Epithelial cell of proximal tubule (primary cell): ENCODE data around the gene AGTRAP. TPM values are rescaled to one million over a fixed set of nuclear protein-coding genes. Genes with fewer than 3 reads are reported as not detected.

ENCODE experiments used
- DNase-seq: peaks from one replicate; pipeline ENCODE4 v3.0.0-alpha.2; 2011; ENCODE audit warnings: low read depth
- H3K4me3 ChIP-seq: 2 replicates; pipeline ENCODE4 v1.5.1; 2011; ENCODE audit warnings: low read depth, mild to moderate bottlenecking, low read length
- total RNA-seq: library from RNA; depleted of rRNA; stranded (reverse); fragments of >200 nt; gene quantifications from 2 replicates; pipeline ENCODE4 v1.2.3, GENCODE V29; 2015
- TF ChIP-seq, protein P1 (sequence below): conservative IDR thresholded peaks from 2 replicates; pipeline ENCODE4 v1.5.1; 2012; ENCODE audit warnings: low read depth, mild to moderate bottlenecking, low read length

Gene AGTRAP
- total RNA-seq, 1 donor from 2014 or later = 54.7 TPM

GRCh38 chr1:11787804-11788436 is 52.0 kb downstream of the AGTRAP start:
- peak overlapping the region; percentile 14 for H3K4me3 ChIP-seq
- DNase-seq = no peak
- TF ChIP-seq, protein P1, sequence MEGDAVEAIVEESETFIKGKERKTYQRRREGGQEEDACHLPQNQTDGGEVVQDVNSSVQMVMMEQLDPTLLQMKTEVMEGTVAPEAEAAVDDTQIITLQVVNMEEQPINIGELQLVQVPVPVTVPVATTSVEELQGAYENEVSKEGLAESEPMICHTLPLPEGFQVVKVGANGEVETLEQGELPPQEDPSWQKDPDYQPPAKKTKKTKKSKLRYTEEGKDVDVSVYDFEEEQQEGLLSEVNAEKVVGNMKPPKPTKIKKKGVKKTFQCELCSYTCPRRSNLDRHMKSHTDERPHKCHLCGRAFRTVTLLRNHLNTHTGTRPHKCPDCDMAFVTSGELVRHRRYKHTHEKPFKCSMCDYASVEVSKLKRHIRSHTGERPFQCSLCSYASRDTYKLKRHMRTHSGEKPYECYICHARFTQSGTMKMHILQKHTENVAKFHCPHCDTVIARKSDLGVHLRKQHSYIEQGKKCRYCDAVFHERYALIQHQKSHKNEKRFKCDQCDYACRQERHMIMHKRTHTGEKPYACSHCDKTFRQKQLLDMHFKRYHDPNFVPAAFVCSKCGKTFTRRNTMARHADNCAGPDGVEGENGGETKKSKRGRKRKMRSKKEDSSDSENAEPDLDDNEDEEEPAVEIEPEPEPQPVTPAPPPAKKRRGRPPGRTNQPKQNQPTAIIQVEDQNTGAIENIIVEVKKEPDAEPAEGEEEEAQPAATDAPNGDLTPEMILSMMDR = no peak

GRCh38 chr1:11788549-11789053 is 52.7 kb downstream of the AGTRAP start:
- H3K4me3 ChIP-seq = no peak overlapping the region
- TF ChIP-seq, protein P1 = no peak
- no peak for DNase-seq

- no peak overlapping the region for H3K4me3 ChIP-seq
- TF ChIP-seq, protein P1 = no peak
- no peak for DNase-seq
These were observed 53.5 kb downstream of the AGTRAP start for GRCh38 chr1:11789126-11790067.

DNA sequence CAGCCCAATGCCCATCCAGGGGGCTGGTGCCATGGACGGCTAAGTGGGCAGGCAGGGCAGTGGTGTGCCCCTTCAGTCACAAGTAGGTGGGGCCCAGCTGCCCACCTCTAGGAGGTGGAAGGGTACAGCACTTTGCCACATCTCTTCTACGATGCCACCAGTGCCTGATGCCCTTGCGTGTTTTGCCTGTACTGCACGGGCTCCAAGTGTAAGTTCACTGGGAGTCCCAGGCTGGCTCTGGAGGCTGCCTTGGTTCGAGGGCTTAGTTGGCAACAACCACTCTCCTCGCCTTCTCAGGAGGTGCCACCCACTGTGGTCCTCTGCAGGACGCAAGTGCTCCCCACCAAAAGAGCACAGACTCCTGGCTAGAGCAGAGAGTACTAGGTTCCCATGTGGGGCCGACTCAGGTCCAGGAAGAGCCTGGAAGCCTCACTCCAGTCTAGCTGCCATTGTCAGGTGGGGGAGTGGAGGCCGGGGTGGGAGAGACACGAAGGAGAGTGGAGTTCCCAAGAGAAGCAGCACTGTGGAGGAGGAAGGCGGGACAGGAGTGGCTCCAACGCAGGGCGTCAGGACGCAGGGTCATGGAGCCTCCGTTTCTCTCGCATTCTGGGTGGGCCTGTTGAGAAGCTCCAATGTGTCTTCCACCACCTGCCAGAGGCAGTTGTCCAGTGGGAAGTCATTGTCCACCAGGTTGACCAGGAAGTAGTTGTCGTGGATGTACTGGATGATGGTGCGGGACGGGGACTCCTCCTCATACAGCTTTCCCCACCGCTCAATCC is 54.4 kb downstream of the AGTRAP start:
- no peak for DNase-seq
- TF ChIP-seq, protein P1 = no peak
- no peak overlapping the region for H3K4me3 ChIP-seq

- TF ChIP-seq, protein P1 = no peak
- H3K4me3 ChIP-seq = no peak overlapping the region
- no peak for DNase-seq
These were observed 55.2 kb downstream of the AGTRAP start for GRCh38 chr1:11790880-11791715.

DNA sequence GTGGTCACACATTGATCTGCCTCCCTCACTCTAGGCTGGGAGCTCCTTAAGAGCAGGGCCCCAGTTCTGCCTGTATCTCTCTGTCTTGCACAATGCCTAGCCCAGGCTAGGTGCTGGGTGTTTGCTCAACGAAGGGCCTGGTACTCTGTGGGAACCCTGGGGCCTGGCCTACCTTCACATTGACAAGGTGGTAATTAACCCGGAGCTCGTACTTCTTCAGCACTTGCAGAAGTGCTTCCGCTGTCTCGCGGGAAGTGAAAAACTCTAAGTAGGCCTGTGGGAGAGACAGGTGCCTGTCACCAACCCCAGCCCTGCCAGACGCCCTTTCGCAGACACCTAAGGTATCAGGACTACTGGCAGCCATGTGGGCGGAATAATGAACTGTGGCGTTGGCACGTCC is 56.2 kb downstream of the AGTRAP start:
- TF ChIP-seq, protein P1 = no peak
- H3K4me3 ChIP-seq = no peak overlapping the region
- DNase-seq = no peak
